Astrocyte (in vitro differentiated cells and primary cell): ENCODE results near the gene PAGR1. TPM values are rescaled to one million over a fixed set of nuclear protein-coding genes. Genes with fewer than 3 reads are reported as not detected.

Source experiments
- DNase-seq: peaks from one replicate; pipeline ENCODE4 v3.0.0-alpha.2; 2010; ENCODE audit warnings: low read depth
- FAIRE-seq: peaks from 2 replicates; lab custom pipeline; 2011; peaks lifted over from hg19 to GRCh38; lab: Jason Lieb, UNC
- H2AFZ ChIP-seq: 2 replicates; pipeline ENCODE4 v1.6.0; 2012; ENCODE audit warnings: low read depth, low read length, inconsistent platforms
- H3K27ac ChIP-seq: 2 replicates; pipeline ENCODE4 v1.5.1; 2011; ENCODE audit warnings: low read depth, low read length, inconsistent platforms
- H3K27me3 ChIP-seq: 2 replicates; pipeline ENCODE4 v1.6.0; 2011; ENCODE audit warnings: low read length, inconsistent platforms; ENCODE audit not compliant: insufficient read depth
- H3K36me3 ChIP-seq: 2 replicates; pipeline ENCODE4 v1.5.1; 2011; ENCODE audit warnings: low read length, inconsistent platforms; ENCODE audit not compliant: insufficient read depth
- H3K4me1 ChIP-seq: 2 replicates; pipeline ENCODE4 v1.5.1; 2011; ENCODE audit warnings: low read length, inconsistent platforms; ENCODE audit not compliant: insufficient read depth
- H3K4me2 ChIP-seq: 2 replicates; pipeline ENCODE4 v1.6.0; 2012; ENCODE audit warnings: low read length, inconsistent platforms
- H3K4me3 ChIP-seq: 2 replicates; pipeline ENCODE4 v1.5.1; 2011; ENCODE audit warnings: low read depth, mild to moderate bottlenecking, low read length, inconsistent platforms; ENCODE audit not compliant: insufficient read depth
- H3K79me2 ChIP-seq: 2 replicates; pipeline ENCODE4 v1.6.0; 2012; ENCODE audit warnings: mild to moderate bottlenecking, low read length, inconsistent platforms; ENCODE audit not compliant: insufficient read depth
- H3K9ac ChIP-seq: 2 replicates; pipeline ENCODE4 v1.6.0; 2012; ENCODE audit warnings: mild to moderate bottlenecking, low read length, inconsistent platforms
- H3K9me3 ChIP-seq: 2 replicates; pipeline ENCODE4 v1.5.1; 2012; ENCODE audit warnings: low read depth, mild to moderate bottlenecking, low read length, inconsistent platforms; ENCODE audit not compliant: insufficient read depth
- H4K20me1 ChIP-seq: 2 replicates; pipeline ENCODE4 v1.6.0; 2012; ENCODE audit warnings: low read length, inconsistent platforms; ENCODE audit not compliant: insufficient read depth
- H3K27ac Mint-ChIP-seq: one replicate; pipeline ENCODE4 v1.8.0; 2021; ENCODE audit warnings: mild to moderate bottlenecking, mixed read lengths; ENCODE audit not compliant: unreplicated experiment
- H3K27me3 Mint-ChIP-seq: one replicate; pipeline ENCODE4 v1.8.0; 2021; ENCODE audit warnings: low read depth, mixed read lengths; ENCODE audit not compliant: unreplicated experiment
- H3K36me3 Mint-ChIP-seq: one replicate; pipeline ENCODE4 v1.8.0; 2021; ENCODE audit warnings: low read depth, mixed read lengths; ENCODE audit not compliant: unreplicated experiment
- H3K4me1 Mint-ChIP-seq: one replicate; pipeline ENCODE4 v1.8.0; 2021; ENCODE audit warnings: low read depth, mixed read lengths; ENCODE audit not compliant: unreplicated experiment
- H3K4me3 Mint-ChIP-seq: one replicate; pipeline ENCODE4 v1.8.0; 2021; ENCODE audit warnings: mild to moderate bottlenecking, moderate library complexity, mixed read lengths; ENCODE audit not compliant: unreplicated experiment
- H3K9me3 Mint-ChIP-seq: one replicate; pipeline ENCODE4 v1.8.0; 2021; ENCODE audit warnings: mild to moderate bottlenecking, mixed read lengths; ENCODE audit not compliant: unreplicated experiment
- EZH2 ChIP-seq: IDR thresholded peaks from 2 replicates; pipeline ENCODE4 v1.6.1; 2012; ENCODE audit warnings: mild to moderate bottlenecking, low read length, inconsistent platforms; ENCODE audit not compliant: insufficient read depth
- total RNA-seq: library from RNA; stranded (reverse); gene quantifications from 2 replicates; pipeline ENCODE4 v1.2.1, GENCODE V29; 2021
- TF ChIP-seq, protein P1 (sequence below): IDR thresholded peaks from 2 replicates; pipeline ENCODE4 v1.5.1; 2011; ENCODE audit warnings: low read depth, mild to moderate bottlenecking, inconsistent platforms, low read length, moderate library complexity; ENCODE audit not compliant: insufficient read depth

The PAGR1 gene
- total RNA-seq, 1 donor from 2014 or later, result 20.8 TPM

- Mint-ChIP-seq H3K4me3 (peak overlapping the region; percentile 69), H3K4me1 (peaks cover 34% of the 10 kb centered on the region), H3K36me3 (peaks cover 9% of the 10 kb centered on the region), H3K27ac (peak overlapping the region; percentile 78), H3K9me3 (no peaks in the 10 kb centered on the region), H3K27me3 (no peaks in the 10 kb centered on the region)
- peak overlapping the region; percentile 40 for H3K27ac ChIP-seq
- H3K4me1 ChIP-seq, result peaks cover 37% of the 10 kb centered on the region
- FAIRE-seq (no peak), DNase-seq (no peak)
- H2AFZ ChIP-seq, result no peak overlapping the region
- H3K4me2 ChIP-seq, result peak overlapping the region; percentile 93
- peak overlapping the region; percentile 84 for H3K9ac ChIP-seq
- H3K27me3 ChIP-seq, result no peaks in the 10 kb centered on the region
- no peak overlapping the region for H3K4me3 ChIP-seq
- peaks cover 34% of the 10 kb centered on the region for H4K20me1 ChIP-seq
- no peak for TF ChIP-seq EZH2
- TF ChIP-seq, protein P1, sequence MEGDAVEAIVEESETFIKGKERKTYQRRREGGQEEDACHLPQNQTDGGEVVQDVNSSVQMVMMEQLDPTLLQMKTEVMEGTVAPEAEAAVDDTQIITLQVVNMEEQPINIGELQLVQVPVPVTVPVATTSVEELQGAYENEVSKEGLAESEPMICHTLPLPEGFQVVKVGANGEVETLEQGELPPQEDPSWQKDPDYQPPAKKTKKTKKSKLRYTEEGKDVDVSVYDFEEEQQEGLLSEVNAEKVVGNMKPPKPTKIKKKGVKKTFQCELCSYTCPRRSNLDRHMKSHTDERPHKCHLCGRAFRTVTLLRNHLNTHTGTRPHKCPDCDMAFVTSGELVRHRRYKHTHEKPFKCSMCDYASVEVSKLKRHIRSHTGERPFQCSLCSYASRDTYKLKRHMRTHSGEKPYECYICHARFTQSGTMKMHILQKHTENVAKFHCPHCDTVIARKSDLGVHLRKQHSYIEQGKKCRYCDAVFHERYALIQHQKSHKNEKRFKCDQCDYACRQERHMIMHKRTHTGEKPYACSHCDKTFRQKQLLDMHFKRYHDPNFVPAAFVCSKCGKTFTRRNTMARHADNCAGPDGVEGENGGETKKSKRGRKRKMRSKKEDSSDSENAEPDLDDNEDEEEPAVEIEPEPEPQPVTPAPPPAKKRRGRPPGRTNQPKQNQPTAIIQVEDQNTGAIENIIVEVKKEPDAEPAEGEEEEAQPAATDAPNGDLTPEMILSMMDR, result no peak
- H3K36me3 ChIP-seq, result no peaks in the 10 kb centered on the region
- no peaks in the 10 kb centered on the region for H3K9me3 ChIP-seq
- peaks cover 36% of the 10 kb centered on the region for H3K79me2 ChIP-seq
Measured at GRCh38 chr16:29810699-29811169, 5.2 kb upstream of the PAGR1 start.

GRCh38 chr16:29811170-29811895 lies 4.6 kb upstream of the PAGR1 start:
- H3K9me3 ChIP-seq, result no peaks in the 10 kb centered on the region
- H3K4me1 ChIP-seq, result peaks cover 37% of the 10 kb centered on the region
- Mint-ChIP-seq H3K4me1 (peaks cover 34% of the 10 kb centered on the region), H3K9me3 (no peaks in the 10 kb centered on the region), H3K36me3 (peaks cover 9% of the 10 kb centered on the region), H3K4me3 (peak overlapping the region; percentile 81), H3K27me3 (no peaks in the 10 kb centered on the region), H3K27ac (peak overlapping the region; percentile 93)
- DNase-seq (peak; percentile 95), FAIRE-seq (no peak)
- H3K9ac ChIP-seq, result peak overlapping the region; percentile 84
- H3K27me3 ChIP-seq, result no peaks in the 10 kb centered on the region
- peak overlapping the region; percentile 93 for H3K4me2 ChIP-seq
- H2AFZ ChIP-seq, result no peak overlapping the region
- H3K36me3 ChIP-seq, result no peaks in the 10 kb centered on the region
- peaks cover 34% of the 10 kb centered on the region for H4K20me1 ChIP-seq
- peak overlapping the region; percentile 46 for H3K4me3 ChIP-seq
- peak overlapping the region; percentile 64 for H3K27ac ChIP-seq
- TF ChIP-seq EZH2, result no peak
- TF ChIP-seq, protein P1, result no peak
- peaks cover 37% of the 10 kb centered on the region for H3K79me2 ChIP-seq
